ENCODE data around the gene EFHB.
"Not testable (repeated sequence)": the region's sequence is repeated elsewhere in the genome, so short reads cannot be mapped to it uniquely, and the experiment has no call there.

Gene EFHB

DNA sequence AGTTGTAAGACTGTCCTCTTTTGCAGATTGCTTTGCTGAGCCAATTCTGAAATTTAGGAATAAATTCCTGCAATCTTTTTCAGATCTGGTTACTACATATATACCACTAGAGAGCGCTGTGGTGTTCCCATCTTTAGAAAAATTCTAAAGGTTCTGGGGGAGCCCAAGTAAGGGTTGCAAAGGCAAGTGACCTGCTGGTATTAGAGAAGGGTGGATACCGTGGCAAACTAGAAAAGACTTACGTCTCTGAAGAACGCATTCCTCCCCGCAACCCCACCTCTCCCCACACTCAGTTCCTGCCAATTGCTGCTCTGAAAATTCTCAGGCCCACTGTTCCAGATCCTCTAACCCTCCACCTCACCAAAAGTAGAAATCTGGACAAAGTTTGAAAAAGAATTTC is 48.5 kb downstream of the EFHB start:
- Histone ChIP-seq H3K27me3 (no peaks in the 10 kb centered on the region), H3K27ac (no peak overlapping the region), H3K4me3 (no peak overlapping the region), H4K20me1 (no peaks in the 10 kb centered on the region), H3K4me2 (no peak overlapping the region), H3K4me1 (peaks cover 0 to 7% (median 0%) of the 10 kb centered on the region in 10 experiments; a peak in 2 of 20 replicates), H3K9ac (no peak overlapping the region), H3K9me3 (replicated peaks in 1 of 11) (no peaks in the 10 kb centered on the region), H3K36me3 (no peaks in the 10 kb centered on the region)
- no peak for TF ChIP-seq Cebpa-rat (IDR thresholded peaks at IDR 0.05)

DNA sequence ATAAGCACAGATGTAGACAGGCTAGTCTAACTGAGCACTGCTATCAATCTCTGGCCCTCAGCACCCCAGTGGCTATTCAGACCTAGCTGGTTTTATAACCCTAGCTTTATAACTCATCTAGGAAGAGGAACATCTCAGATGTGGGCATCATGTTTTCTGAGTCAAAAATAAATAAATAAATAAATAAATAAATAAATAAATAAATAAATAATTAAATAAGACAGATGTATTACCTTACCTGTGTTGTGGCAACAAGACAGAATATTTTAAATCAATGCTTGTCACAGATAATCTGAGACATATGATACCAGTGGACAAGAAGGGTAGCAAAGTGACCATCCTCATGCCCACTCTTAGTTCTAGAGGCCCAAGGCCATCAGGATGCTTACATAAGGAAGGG is 52.2 kb downstream of the EFHB start:
- no peaks in the 10 kb centered on the region for H3K9me3 ChIP-seq (replicated peaks in 1 of 11)
- peaks cover 0 to 7% (median 0%) of the 10 kb centered on the region in 10 experiments; a peak in 2 of 20 replicates for H3K4me1 ChIP-seq
- H4K20me1 ChIP-seq: no peaks in the 10 kb centered on the region
- no peak for TF ChIP-seq Cebpa-rat (IDR thresholded peaks at IDR 0.05)
- H3K4me3 ChIP-seq: no peak overlapping the region
- no peaks in the 10 kb centered on the region for H3K27me3 ChIP-seq
- no peak overlapping the region for H3K4me2 ChIP-seq
- H3K27ac ChIP-seq: no peak overlapping the region
- no peak overlapping the region for H3K9ac ChIP-seq
- no peaks in the 10 kb centered on the region for H3K36me3 ChIP-seq

- H3K4me3 ChIP-seq: no peak overlapping the region
- H3K27me3 ChIP-seq: no peaks in the 10 kb centered on the region
- H3K36me3 ChIP-seq: no peaks in the 10 kb centered on the region
- peak overlapping the region in 2 of 11 experiments; percentile 10; a peak in 1 of 22 replicates for H3K4me2 ChIP-seq
- no peak overlapping the region for H3K27ac ChIP-seq
- H4K20me1 ChIP-seq: no peaks in the 10 kb centered on the region
- TF ChIP-seq Cebpa-rat (IDR thresholded peaks at IDR 0.05): no peak
- peaks cover 0 to 7% (median 0%) of the 10 kb centered on the region in 10 experiments; a peak in 2 of 20 replicates for H3K4me1 ChIP-seq
- no peak overlapping the region for H3K9ac ChIP-seq
- H3K9me3 ChIP-seq (replicated peaks in 1 of 11): 0 out of 22 replicates have a peak, but pooled peaks cover 0 to 1% (median 0%) of the 10 kb centered on the region in 11 experiments
Observed at GRCh38 chr3:19881036-19881435, 53.0 kb downstream of the EFHB start.

- TF ChIP-seq Cebpa-rat (IDR thresholded peaks at IDR 0.05): no peak
- Histone ChIP-seq H3K4me2 (no peak overlapping the region), H3K27ac (no peak overlapping the region), H4K20me1 (no peaks in the 10 kb centered on the region), H3K27me3 (no peaks in the 10 kb centered on the region), H3K4me3 (no peak overlapping the region), H3K36me3 (no peaks in the 10 kb centered on the region), H3K9me3 (replicated peaks in 1 of 11) (0 out of 22 replicates have a peak, but pooled peaks cover 0 to 6% (median 0%) of the 10 kb centered on the region in 11 experiments), H3K4me1 (peaks cover 0 to 7% (median 0%) of the 10 kb centered on the region in 10 experiments; a peak in 2 of 20 replicates), H3K9ac (no peak overlapping the region)
Observed at GRCh38 chr3:19877656-19878055, 56.4 kb downstream of the EFHB start.

- no peaks in the 10 kb centered on the region for H3K4me1 ChIP-seq
- H3K27ac ChIP-seq: no peak overlapping the region
- H3K9me3 ChIP-seq (replicated peaks in 1 of 11): 0 out of 22 replicates have a peak, but pooled peaks cover 0 to 4% (median 0%) of the 10 kb centered on the region in 11 experiments
- no peak for TF ChIP-seq Cebpa-rat (IDR thresholded peaks at IDR 0.05)
- H4K20me1 ChIP-seq: no peaks in the 10 kb centered on the region
- H3K9ac ChIP-seq: no peak overlapping the region
- H3K27me3 ChIP-seq: no peaks in the 10 kb centered on the region
- no peak overlapping the region for H3K4me2 ChIP-seq
- no peak overlapping the region for H3K4me3 ChIP-seq
- no peaks in the 10 kb centered on the region for H3K36me3 ChIP-seq
Observed at GRCh38 chr3:19866751-19867347, 67.2 kb downstream of the EFHB start.

GRCh38 chr3:19855318-19855717 is 78.7 kb downstream of the EFHB start:
- not testable (repeated sequence) for H3K4me3 ChIP-seq, H3K27me3 ChIP-seq

GRCh38 chr3:19846609-19847008 is 87.4 kb downstream of the EFHB start:
- H3K4me1 ChIP-seq, H4K20me1 ChIP-seq, H3K27ac ChIP-seq, H3K4me2 ChIP-seq, H3K36me3 ChIP-seq, H3K4me3 ChIP-seq, H3K9ac ChIP-seq, H3K27me3 ChIP-seq: not testable (repeated sequence)
- peaks cover 0 to 10% (median 5%) of the 10 kb centered on the region in 11 experiments; a peak in 3 of 22 replicates for H3K9me3 ChIP-seq (replicated peaks in 1 of 11)

More at GRCh38 chr3:19855318-19855717, 78.7 kb downstream of the EFHB start:
- not testable (repeated sequence) for H4K20me1 ChIP-seq; H3K4me1 ChIP-seq; H3K36me3 ChIP-seq; H3K9ac ChIP-seq; H3K9me3 ChIP-seq (replicated peaks in 1 of 11); H3K27ac ChIP-seq; H3K4me2 ChIP-seq
